Measurements from ENCODE around the gene MAST4. TPM values are rescaled to one million over a fixed set of nuclear protein-coding genes. Genes with fewer than 3 reads are reported as not detected.

The MAST4 gene
- total and polyA plus RNA-seq, 2 donors from 2014 or later, result 27.3 to 31.4 TPM

GRCh38 chr5:67005737-67006499, 409.7 kb downstream of the MAST4 start:
- no peak for TF ChIP-seq CTCF (IDR thresholded peaks at IDR 0.05; ENCODE audit: borderline replicate concordance, extremely low read depth, insufficient read depth)
- intact Hi-C loops (cut with DNase I), result no loop called here
- DNase-seq, result no peak
- FAIRE-seq, result no peak
- H3K36me3 ChIP-seq (ENCODE audit: control insufficient read depth in 2 of 3, insufficient read depth in 3 of 3, low read length in 3 of 3), result no peaks in the 10 kb centered on the region
- H3K27ac ChIP-seq (ENCODE audit: low read depth in 2 of 2, low read length in 2 of 2), result no peak overlapping the region
- peak overlapping the region in 1 of 3 donors; percentile 35 for H3K9ac ChIP-seq (ENCODE audit: low read length in 3 of 3)
- peak overlapping the region in 2 of 3 donors; percentile 76 to 79 for H3K4me3 ChIP-seq (ENCODE audit: low read length in 3 of 3)
- H3K4me1 ChIP-seq (ENCODE audit: control insufficient read depth in 2 of 3, insufficient read depth in 2 of 3, low read depth in 1 of 3, low read length in 3 of 3), result peaks cover 0 to 13% (median 5%) of the 10 kb centered on the region in 3 donors
- H3K27me3 ChIP-seq (ENCODE audit: control insufficient read depth, insufficient read depth, low read length), result no peaks in the 10 kb centered on the region
- H3K9me3 ChIP-seq (ENCODE audit: control insufficient read depth in 2 of 3, insufficient read depth in 1 of 3, low read length in 3 of 3), result no peaks in the 10 kb centered on the region

GRCh38 chr5:67006500-67006848, 410.3 kb downstream of the MAST4 start:
- Histone ChIP-seq H3K27ac (ENCODE audit: low read depth in 2 of 2, low read length in 2 of 2) (no peak overlapping the region), H3K36me3 (ENCODE audit: control insufficient read depth in 2 of 3, insufficient read depth in 3 of 3, low read length in 3 of 3) (no peaks in the 10 kb centered on the region), H3K9ac (ENCODE audit: low read length in 3 of 3) (peak overlapping the region in 1 of 3 donors; percentile 35), H3K4me1 (ENCODE audit: control insufficient read depth in 2 of 3, insufficient read depth in 2 of 3, low read depth in 1 of 3, low read length in 3 of 3) (peaks cover under 1 to 18% (median 5%) of the 10 kb centered on the region in 3 donors), H3K4me3 (ENCODE audit: low read length in 3 of 3) (peak overlapping the region in 1 of 3 donors; percentile 4), H3K27me3 (ENCODE audit: control insufficient read depth, insufficient read depth, low read length) (no peaks in the 10 kb centered on the region), H3K9me3 (ENCODE audit: control insufficient read depth in 2 of 3, insufficient read depth in 1 of 3, low read length in 3 of 3) (no peaks in the 10 kb centered on the region)
- TF ChIP-seq CTCF (IDR thresholded peaks at IDR 0.05; ENCODE audit: borderline replicate concordance, extremely low read depth, insufficient read depth), result no peak
- FAIRE-seq (no peak), DNase-seq (no peak)
- intact Hi-C loops (cut with DNase I), result no loop called here

- DNase-seq, result no peak
- H3K4me1 ChIP-seq (ENCODE audit: control insufficient read depth in 2 of 3, insufficient read depth in 2 of 3, low read depth in 1 of 3, low read length in 3 of 3), result peaks cover 5 to 21% (median 5%) of the 10 kb centered on the region in 3 donors
These were observed 412.8 kb downstream of the MAST4 start for GRCh38 chr5:67009028-67009427.

More at GRCh38 chr5:67009028-67009427, 412.8 kb downstream of the MAST4 start:
- Histone ChIP-seq H3K27me3 (ENCODE audit: control insufficient read depth, insufficient read depth, low read length) (no peaks in the 10 kb centered on the region), H3K36me3 (ENCODE audit: control insufficient read depth in 2 of 3, insufficient read depth in 3 of 3, low read length in 3 of 3) (no peaks in the 10 kb centered on the region), H3K4me3 (ENCODE audit: low read length in 3 of 3) (no peak overlapping the region), H3K9me3 (ENCODE audit: control insufficient read depth in 2 of 3, insufficient read depth in 1 of 3, low read length in 3 of 3) (no peaks in the 10 kb centered on the region), H3K9ac (ENCODE audit: low read length in 3 of 3) (no peak overlapping the region), H3K27ac (ENCODE audit: low read depth in 2 of 2, low read length in 2 of 2) (no peak overlapping the region)
- FAIRE-seq, result no peak
- TF ChIP-seq CTCF (IDR thresholded peaks at IDR 0.05; ENCODE audit: borderline replicate concordance, extremely low read depth, insufficient read depth), result no peak
- intact Hi-C loops (cut with DNase I), result no loop called here
